ENCODE results near the gene CDC42.

The CDC42 gene

DNA sequence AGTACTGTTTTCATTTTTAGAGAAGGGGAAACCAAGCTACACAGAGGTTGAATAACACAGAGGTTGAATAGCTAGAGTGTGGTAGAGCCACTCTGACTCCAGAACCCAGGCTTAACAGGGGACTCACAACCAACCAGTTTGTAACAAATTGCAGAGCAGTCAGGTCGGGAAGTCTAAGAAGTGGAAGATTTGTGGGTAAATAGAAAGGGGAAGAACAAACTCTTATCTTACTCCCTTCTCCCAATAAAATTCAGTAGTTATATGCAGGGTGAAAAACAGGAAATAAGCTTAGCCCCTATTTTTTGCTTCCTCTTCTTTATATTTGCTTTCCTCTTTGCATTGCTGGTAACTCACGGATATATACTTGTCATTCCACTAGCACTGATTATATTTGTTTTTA is 23.2 kb downstream of the CDC42 start:
- TF ChIP-seq CTCF (IDR thresholded peaks at IDR 0.05; ENCODE audit: extremely low read depth, missing control alignments), result no peak
- DNase-seq (ENCODE audit: low spot score), result no peak

- no peak for TF ChIP-seq CTCF (IDR thresholded peaks at IDR 0.05; ENCODE audit: extremely low read depth, missing control alignments)
- no peak for DNase-seq (ENCODE audit: low spot score)
These were observed 23.8 kb downstream of the CDC42 start for GRCh38 chr1:22076346-22076745.

GRCh38 chr1:22077728-22078127 is 25.2 kb downstream of the CDC42 start:
- no peak for TF ChIP-seq CTCF (IDR thresholded peaks at IDR 0.05; ENCODE audit: extremely low read depth, missing control alignments)
- DNase-seq (ENCODE audit: low spot score), result no peak

GRCh38 chr1:22078133-22078532 is 25.6 kb downstream of the CDC42 start:
- no peak for DNase-seq (ENCODE audit: low spot score)
- no peak for TF ChIP-seq CTCF (IDR thresholded peaks at IDR 0.05; ENCODE audit: extremely low read depth, missing control alignments)

DNA sequence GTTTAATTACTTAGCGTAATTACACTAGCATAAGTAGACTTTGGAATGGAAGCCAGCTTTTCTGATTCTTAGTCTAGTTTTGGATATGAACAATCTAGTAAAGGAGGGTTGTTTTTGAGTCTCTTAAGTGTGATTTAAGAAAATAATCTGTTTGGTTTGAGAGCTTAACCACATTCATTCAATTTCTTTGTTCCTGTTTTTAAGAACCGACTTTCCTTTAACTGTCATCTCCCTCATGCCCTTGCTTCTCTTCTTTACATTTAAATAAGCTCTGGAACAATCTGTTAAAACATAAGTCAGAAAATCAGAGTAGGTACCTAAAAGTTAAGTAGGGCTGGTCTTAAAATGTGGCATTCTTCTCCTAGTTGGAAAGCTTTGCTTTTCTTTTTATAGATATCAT is 27.7 kb downstream of the CDC42 start:
- TF ChIP-seq CTCF (IDR thresholded peaks at IDR 0.05; ENCODE audit: extremely low read depth, missing control alignments), result no peak
- no peak for DNase-seq (ENCODE audit: low spot score)

DNA sequence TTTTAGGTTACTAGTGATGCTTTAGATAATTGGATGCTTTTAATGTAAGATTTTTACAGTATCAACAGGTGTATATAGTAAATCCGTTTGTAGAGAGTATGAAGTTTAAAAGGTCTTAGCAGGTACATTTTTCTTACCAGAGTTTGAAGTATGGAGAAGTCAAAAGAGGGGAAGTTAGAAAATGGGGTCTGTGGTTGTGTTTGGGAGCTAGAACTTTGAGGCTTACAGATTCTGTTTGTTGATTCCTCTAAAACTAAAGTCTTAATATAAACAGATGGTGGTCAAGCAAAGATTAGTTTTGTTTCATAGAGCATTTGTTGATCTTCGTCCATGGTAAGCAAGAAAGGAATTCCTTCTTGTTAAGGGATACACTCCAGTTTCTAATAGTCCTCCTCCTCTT is 35.8 kb downstream of the CDC42 start:
- DNase-seq (ENCODE audit: low spot score), result no peak
- TF ChIP-seq CTCF (IDR thresholded peaks at IDR 0.05; ENCODE audit: extremely low read depth, missing control alignments), result no peak

- no peak for DNase-seq (ENCODE audit: low spot score)
- no peak for TF ChIP-seq CTCF (IDR thresholded peaks at IDR 0.05; ENCODE audit: extremely low read depth, missing control alignments)
These were observed 36.6 kb downstream of the CDC42 start for GRCh38 chr1:22089134-22089571.

Data from GM20000 (cell line).